HT-29 (cell line): Measurements from ENCODE around the gene SPECC1. TPM values are rescaled to one million over a fixed set of nuclear protein-coding genes. Genes with fewer than 3 reads are reported as not detected.
"Not testable (repeated sequence)": the region's sequence is repeated elsewhere in the genome, so short reads cannot be mapped to it uniquely, and the experiment has no call there.

Experiments used
- DNase-seq: peaks from one replicate; pipeline ENCODE4 v3.0.0-alpha.2; 2015; ENCODE audit warnings: low spot score
- total RNA-seq: library from RNA; depleted of rRNA; stranded (reverse); fragments of >200 nt; shearing (Covaris generic); gene quantifications from 2 replicates; pipeline ENCODE4 v1.2.3, GENCODE V29; 2014

The SPECC1 gene
- total RNA-seq, 1 experiment from 2014 or later: 10.2 TPM

- peak; percentile 22 for DNase-seq
Observed at GRCh38 chr17:20010099-20010863, 1.1 kb downstream of the SPECC1 start.

- DNase-seq: no peak
Observed at GRCh38 chr17:20010936-20011335, 1.8 kb downstream of the SPECC1 start.

- DNase-seq: no peak
Observed at GRCh38 chr17:20012017-20012536, 2.9 kb downstream of the SPECC1 start.

GRCh38 chr17:20016475-20016992 lies 7.4 kb downstream of the SPECC1 start:
- DNase-seq: not testable (repeated sequence)

- DNase-seq: no peak
Observed at GRCh38 chr17:20022701-20023100, 13.5 kb downstream of the SPECC1 start.

GRCh38 chr17:20026960-20027359 lies 17.8 kb downstream of the SPECC1 start:
- no peak for DNase-seq

- DNase-seq: no peak
Observed at GRCh38 chr17:20028443-20028842, 19.3 kb downstream of the SPECC1 start.

GRCh38 chr17:20032636-20033035 lies 23.5 kb downstream of the SPECC1 start:
- DNase-seq: no peak

- DNase-seq: no peak
Observed at GRCh38 chr17:20033415-20033814, 24.3 kb downstream of the SPECC1 start.

GRCh38 chr17:20035501-20035900 lies 26.3 kb downstream of the SPECC1 start:
- DNase-seq: no peak

GRCh38 chr17:20037286-20037685 lies 28.1 kb downstream of the SPECC1 start:
- not testable (repeated sequence) for DNase-seq

- DNase-seq: no peak
Observed at GRCh38 chr17:20039037-20039436, 29.9 kb downstream of the SPECC1 start.

- DNase-seq: no peak
Observed at GRCh38 chr17:20040216-20040615, 31.1 kb downstream of the SPECC1 start.

GRCh38 chr17:20043021-20043420 lies 33.9 kb downstream of the SPECC1 start:
- DNase-seq: no peak

GRCh38 chr17:20045476-20045875 lies 36.3 kb downstream of the SPECC1 start:
- DNase-seq: no peak

- no peak for DNase-seq
Observed at GRCh38 chr17:20046629-20047028, 37.5 kb downstream of the SPECC1 start.

- no peak for DNase-seq
Observed at GRCh38 chr17:20051624-20052023, 42.5 kb downstream of the SPECC1 start.

- DNase-seq: no peak
Observed at GRCh38 chr17:20053361-20053964, 44.3 kb downstream of the SPECC1 start.

- peak; percentile 1 for DNase-seq
Observed at GRCh38 chr17:20059728-20060188, 50.6 kb downstream of the SPECC1 start.

GRCh38 chr17:20063665-20064648 lies 54.8 kb downstream of the SPECC1 start:
- no peak for DNase-seq

- no peak for DNase-seq
Observed at GRCh38 chr17:20066253-20066652, 57.1 kb downstream of the SPECC1 start.
